Measurements from ENCODE around the gene MMP24OS.

MMP24OS gene

DNA sequence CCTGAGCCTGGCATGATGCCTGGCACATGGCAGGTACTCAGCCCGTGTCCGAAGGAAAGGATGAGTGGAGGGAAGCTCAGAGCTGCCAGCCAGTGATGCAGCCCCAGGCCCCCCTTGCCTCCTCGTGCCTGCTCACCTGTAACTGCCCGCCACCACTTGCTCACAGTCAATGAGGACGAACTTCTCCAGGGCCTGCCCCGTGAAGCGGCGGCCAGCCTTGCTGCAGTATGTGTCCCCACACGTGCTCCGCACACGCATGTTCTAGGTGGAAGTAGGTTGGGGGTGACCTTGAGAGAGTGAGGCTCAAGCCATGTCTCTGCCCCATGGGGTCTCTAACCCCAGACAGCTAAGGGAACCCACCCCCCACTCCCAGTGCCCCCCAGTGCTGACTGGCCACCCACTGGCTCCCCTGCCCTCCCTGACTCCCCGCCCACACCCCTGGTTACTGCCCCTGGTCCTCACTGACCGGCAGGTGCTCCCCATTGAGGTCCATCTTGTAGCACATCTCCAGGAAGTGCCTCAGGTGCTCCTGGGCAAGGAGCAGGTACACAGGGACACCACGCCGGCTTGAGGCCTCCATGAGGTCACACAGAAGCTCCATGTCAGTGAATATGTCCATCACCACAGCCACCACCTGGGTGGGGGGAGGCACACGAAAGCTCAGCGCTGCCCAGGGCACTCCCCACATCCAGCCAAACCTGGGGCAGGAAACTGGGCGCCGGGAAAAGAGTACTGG is 10.6 kb upstream of the MMP24OS start:
- no peak overlapping the region for H3K27ac ChIP-seq
- TF ChIP-seq ZFX (IDR thresholded peaks at IDR 0.05) = no peak
- TF ChIP-seq, protein P1, sequence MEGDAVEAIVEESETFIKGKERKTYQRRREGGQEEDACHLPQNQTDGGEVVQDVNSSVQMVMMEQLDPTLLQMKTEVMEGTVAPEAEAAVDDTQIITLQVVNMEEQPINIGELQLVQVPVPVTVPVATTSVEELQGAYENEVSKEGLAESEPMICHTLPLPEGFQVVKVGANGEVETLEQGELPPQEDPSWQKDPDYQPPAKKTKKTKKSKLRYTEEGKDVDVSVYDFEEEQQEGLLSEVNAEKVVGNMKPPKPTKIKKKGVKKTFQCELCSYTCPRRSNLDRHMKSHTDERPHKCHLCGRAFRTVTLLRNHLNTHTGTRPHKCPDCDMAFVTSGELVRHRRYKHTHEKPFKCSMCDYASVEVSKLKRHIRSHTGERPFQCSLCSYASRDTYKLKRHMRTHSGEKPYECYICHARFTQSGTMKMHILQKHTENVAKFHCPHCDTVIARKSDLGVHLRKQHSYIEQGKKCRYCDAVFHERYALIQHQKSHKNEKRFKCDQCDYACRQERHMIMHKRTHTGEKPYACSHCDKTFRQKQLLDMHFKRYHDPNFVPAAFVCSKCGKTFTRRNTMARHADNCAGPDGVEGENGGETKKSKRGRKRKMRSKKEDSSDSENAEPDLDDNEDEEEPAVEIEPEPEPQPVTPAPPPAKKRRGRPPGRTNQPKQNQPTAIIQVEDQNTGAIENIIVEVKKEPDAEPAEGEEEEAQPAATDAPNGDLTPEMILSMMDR (conservative IDR thresholded peaks at IDR 0.05) = no peak

DNA sequence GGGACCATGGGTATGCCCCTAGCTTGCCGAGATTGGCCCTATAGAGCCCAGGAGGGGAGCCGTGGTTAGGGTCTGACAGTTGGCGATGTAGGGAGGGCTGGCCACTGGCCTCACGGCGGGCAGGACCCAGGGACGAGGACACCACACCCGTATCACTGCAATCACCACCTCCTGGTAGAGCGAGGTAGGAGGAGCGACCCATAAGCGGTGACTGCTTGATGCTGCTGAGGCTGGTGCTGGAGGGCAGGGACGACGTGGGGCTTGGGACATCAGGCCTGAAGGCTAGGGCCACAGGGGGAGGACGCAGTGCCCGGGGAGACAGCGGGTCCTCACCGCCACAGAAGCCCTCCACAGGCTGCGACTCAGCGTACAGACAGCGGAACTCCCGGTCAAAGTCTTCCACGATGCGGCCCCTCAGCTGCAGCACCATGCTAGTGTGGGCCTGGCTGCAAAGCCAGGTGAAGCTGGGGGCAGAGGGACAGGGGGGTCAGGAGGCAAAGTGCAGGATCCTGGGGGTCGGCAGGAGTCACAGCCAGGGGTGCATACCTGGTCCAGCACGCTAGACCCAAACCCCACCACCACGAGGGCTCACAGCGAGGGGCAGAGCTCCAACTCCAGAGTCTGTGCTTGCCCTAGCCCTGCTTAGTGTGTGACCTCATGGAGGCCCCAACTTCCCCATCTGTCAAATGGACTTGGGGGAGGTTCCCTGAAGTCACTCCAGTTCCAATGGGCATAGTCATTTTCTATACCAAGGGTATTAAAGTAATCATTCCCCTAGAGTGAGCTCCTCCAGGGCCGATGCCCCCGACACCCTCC is 9.8 kb upstream of the MMP24OS start:
- TF ChIP-seq ZFX (IDR thresholded peaks at IDR 0.05) = no peak
- TF ChIP-seq, protein P1 (conservative IDR thresholded peaks at IDR 0.05) = no peak
- H3K27ac ChIP-seq = no peak overlapping the region

DNA sequence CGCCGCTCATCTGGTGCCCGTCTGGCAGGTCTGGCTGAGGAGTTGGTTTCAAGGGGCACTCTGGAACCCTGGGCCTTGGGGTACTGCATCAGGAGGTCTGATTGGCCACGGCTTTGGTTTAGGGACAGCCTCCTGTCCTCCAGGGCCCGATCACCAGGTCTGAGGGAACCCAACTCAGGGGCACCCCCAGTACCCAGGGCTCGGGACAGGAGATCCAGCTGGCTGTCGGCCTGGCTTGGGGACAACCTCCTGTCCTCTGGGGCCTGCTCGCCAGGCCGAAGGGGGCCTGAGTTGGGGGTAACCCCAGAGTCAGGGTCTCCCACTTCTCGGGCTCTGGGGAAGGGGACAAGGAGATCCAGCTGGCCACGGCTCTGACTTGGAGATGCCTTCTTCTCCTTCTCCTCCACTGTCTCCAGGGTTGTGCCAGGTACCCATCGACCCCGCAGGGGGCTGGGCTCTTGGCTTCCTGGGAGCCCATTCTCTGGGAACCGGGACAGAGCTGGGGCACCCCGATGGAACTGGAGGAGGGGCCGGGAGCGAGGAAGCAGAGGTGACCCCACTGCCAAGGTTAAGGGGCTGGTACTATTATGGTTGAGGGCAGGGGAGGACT is 9.1 kb upstream of the MMP24OS start:
- TF ChIP-seq, protein P1 (conservative IDR thresholded peaks at IDR 0.05) = no peak
- no peak for TF ChIP-seq ZFX (IDR thresholded peaks at IDR 0.05)
- no peak overlapping the region for H3K27ac ChIP-seq

DNA sequence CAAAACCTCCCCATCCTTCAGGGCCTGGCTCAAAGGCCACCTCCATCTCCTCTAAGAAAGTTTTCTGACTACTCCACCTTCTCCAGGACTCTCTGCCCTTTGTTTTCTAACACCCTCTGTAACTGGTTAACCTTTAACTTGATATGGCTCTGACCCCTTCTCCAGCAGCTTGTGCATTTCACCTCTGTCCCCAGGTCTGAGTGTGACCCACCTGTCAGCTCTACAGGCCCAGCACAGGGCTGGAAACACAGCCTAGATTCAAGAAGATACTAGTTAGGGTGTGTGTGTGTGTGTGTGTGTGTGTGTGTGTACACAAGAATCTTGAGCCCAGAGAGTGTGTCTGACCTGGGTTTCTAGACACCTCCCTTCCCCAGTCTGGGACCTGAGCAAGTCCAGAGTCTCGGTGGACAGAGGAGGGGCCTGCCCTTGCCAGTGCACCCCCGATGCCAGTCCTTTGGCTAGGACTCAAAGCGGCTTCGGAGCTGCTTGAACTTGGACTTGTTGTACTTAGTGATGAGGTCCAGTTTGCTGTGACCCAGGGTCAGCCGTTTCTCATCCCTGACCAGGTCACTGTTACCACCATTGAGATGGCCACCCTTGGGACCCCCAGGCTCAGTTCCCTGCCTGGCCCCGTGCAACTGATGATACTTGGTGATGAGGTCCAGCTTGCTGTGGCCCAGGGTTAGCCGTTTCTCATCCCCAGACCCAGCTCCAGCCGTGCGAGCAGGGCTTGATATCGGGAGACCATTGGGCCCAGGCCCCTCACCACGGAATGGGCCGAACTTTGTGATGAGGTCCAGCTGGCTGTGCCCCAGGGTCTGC is 8.4 kb upstream of the MMP24OS start:
- H3K27ac ChIP-seq = no peak overlapping the region
- TF ChIP-seq ZFX (IDR thresholded peaks at IDR 0.05) = no peak
- TF ChIP-seq, protein P1 (conservative IDR thresholded peaks at IDR 0.05) = no peak

DNA sequence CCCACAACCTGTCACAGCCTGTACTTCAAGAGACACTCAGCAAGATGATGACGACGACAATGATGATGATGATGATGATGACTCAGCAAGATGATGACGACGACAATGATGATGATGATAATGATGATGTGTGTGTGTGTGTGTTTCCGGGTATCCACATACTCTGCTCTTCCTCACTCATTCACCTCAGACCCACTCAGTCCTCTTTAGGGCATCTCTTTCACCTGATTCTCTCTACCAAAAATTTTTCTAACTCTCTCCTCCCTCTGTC is 7.8 kb upstream of the MMP24OS start:
- no peak overlapping the region for H3K27ac ChIP-seq

DNA sequence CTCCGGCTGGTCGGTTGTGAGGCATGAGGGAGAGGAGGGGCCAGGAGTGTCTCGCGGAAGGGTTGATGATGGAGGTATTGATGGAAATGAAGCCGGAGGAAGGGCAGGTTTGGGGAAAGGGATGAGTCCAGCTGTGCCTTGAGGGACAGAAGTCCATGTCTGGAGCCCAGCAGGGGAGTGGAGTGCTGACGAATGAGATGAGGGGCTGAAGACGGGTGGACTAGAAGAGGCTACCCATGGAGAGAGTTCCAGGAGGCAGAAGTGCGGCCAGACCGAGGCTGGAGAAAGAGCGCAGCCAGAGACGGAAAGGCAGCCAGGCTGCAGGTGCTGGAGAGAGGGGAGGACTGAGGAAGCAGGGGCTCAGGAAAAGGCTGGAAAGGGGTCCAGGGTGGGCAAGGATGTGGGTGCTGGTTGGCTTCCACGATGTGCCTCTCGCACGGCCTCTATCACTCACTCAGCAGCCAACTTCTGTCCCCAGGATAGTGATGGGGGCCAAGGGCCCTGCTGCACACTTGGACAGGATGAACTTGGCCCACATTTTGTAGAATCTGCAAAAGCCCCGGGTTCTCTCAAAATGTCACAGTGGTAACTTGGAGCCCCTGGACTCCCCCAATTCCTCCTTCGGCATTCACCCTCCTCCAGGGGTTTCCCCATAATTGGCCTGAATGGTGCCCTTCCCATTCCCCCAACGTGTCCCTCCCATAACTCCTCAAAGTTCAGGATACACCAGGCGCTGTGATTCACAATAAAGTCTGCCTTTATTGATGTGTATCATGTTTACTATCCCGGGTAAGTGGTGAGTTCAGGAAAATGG is 7.3 kb upstream of the MMP24OS start:
- TF ChIP-seq ZFX (IDR thresholded peaks at IDR 0.05) = no peak
- TF ChIP-seq, protein P1 (conservative IDR thresholded peaks at IDR 0.05) = no peak
- peak overlapping the region; percentile 88 for H3K27ac ChIP-seq

More for the DNA sequence above, 7.8 kb upstream of the MMP24OS start:
- TF ChIP-seq, protein P1 (conservative IDR thresholded peaks at IDR 0.05) = no peak
- TF ChIP-seq ZFX (IDR thresholded peaks at IDR 0.05) = no peak

Measured in C4-2B (cell line).